Lung (tissue), 12 donors: Measurements from ENCODE around the gene SCN10A. TPM values are rescaled to one million over a fixed set of nuclear protein-coding genes. Genes with fewer than 3 reads are reported as not detected.

ENCODE experiments used
- ATAC-seq: fragments of 200-7000 bp; cut with Tn5 transposase; one replicate; pipeline ENCODE4 v1.9.1; 2020; ENCODE audit warnings: moderate number of reproducible peaks; ENCODE audit not compliant: insufficient read depth, low FRiP score
- DNase-seq, 3 donors: peaks; one replicate each; pipeline ENCODE4 v3.0.0-alpha.2; 2013 to 2017
- H3K27ac ChIP-seq, 2 donors: one replicate each; pipeline ENCODE4 v1.5.1; 2013; ENCODE audit warnings: mild to moderate bottlenecking in 2 of 2, moderate library complexity in 2 of 2, control low read depth in 1 of 2, inconsistent platforms in 1 of 2, low read depth in 1 of 2, low read length in 1 of 2
- H3K27me3 ChIP-seq, 3 donors: one replicate each; pipeline ENCODE4 v1.5.1; 2013; ENCODE audit warnings: low read length in 2 of 3; ENCODE audit not compliant: control insufficient read depth in 3 of 3, insufficient read depth in 3 of 3
- H3K36me3 ChIP-seq, 4 donors: one replicate each; pipeline ENCODE4 v1.5.1; 2013; ENCODE audit warnings: low read length in 4 of 4, mild to moderate bottlenecking in 1 of 4, moderate library complexity in 1 of 4; ENCODE audit not compliant: control insufficient read depth in 4 of 4, insufficient read depth in 4 of 4
- H3K4me1 ChIP-seq, 5 donors: one replicate each; pipeline ENCODE4 v1.5.1; 2013; ENCODE audit warnings: low read length in 5 of 5, mild to moderate bottlenecking in 2 of 5, moderate library complexity in 1 of 5; ENCODE audit not compliant: control insufficient read depth in 5 of 5, insufficient read depth in 5 of 5
- H3K4me3 ChIP-seq: one replicate; pipeline ENCODE4 v1.5.1; 2013; ENCODE audit warnings: mild to moderate bottlenecking, control low read depth, moderate library complexity
- H3K9ac ChIP-seq, 2 donors: one replicate each; pipeline ENCODE4 v1.5.1; 2013; ENCODE audit warnings: low read length in 2 of 2, control low read depth in 1 of 2; ENCODE audit not compliant: insufficient read depth in 1 of 2
- H3K9me3 ChIP-seq, 4 donors: one replicate each; pipeline ENCODE4 v1.5.1; 2013; ENCODE audit warnings: low read length in 3 of 4, mild to moderate bottlenecking in 1 of 4, moderate library complexity in 1 of 4; ENCODE audit not compliant: control insufficient read depth in 4 of 4, insufficient read depth in 3 of 4
- CTCF ChIP-seq: IDR thresholded peaks from 2 replicates; pipeline ENCODE4 v1.5.1; 2012; ENCODE audit warnings: mild to moderate bottlenecking; ENCODE audit errors: control extremely low read depth, extremely low read depth
- WGBS, 2 donors: extraction: QIAGEN DNeasy Blood & Tissue Kit; methylation state at CpG; one replicate each; pipeline ENCODE4 v1.1.7; 2013; 5-methylcytosine and 5-hydroxymethylcytosine counted together
- polyA plus RNA-seq, 2 donors: library from polyadenylated mRNA; stranded (reverse); fragments of 200-250 nt; gene quantifications; one replicate each; pipeline ENCODE4 v1.2.1, GENCODE V29; 2013
- total RNA-seq, 2 donors: library from RNA; depleted of rRNA in 1 of 2; stranded (reverse); fragments of >200 nt in 1 of 2; gene quantifications; one replicate each; pipeline ENCODE4 v1.2.1, GENCODE V29; 2014 to 2021
- donor health status: control.
- donor health status: control.
- donor health status: Bipolar disorder and iron deficiency.
- donor health status: healthy.
- donor health status: DM: yes; HTN: yes; CAD: no.

The SCN10A gene
- total and polyA plus RNA-seq, 4 donors = not detected

GRCh38 chr3:38690185-38690584 lies 125.8 kb downstream of the SCN10A start:
- no peaks in the 10 kb centered on the region for H3K4me1 ChIP-seq
- DNase-seq = no peak
- no peaks in the 10 kb centered on the region for H3K9me3 ChIP-seq
- H3K9ac ChIP-seq = no peak overlapping the region
- no peak for TF ChIP-seq CTCF
- H3K4me3 ChIP-seq = no peak overlapping the region
- ATAC-seq = no peak
- no peak overlapping the region for H3K27ac ChIP-seq
- 71 to 93% methylated on average over 2 of the region's 2 CpGs for WGBS, 2 donors
- no peaks in the 10 kb centered on the region for H3K27me3 ChIP-seq
- no peaks in the 10 kb centered on the region for H3K36me3 ChIP-seq

- Histone ChIP-seq H3K4me3 (no peak overlapping the region), H3K9me3 (no peaks in the 10 kb centered on the region), H3K27me3 (no peaks in the 10 kb centered on the region), H3K36me3 (no peaks in the 10 kb centered on the region), H3K9ac (no peak overlapping the region), H3K27ac (no peak overlapping the region), H3K4me1 (no peaks in the 10 kb centered on the region)
- DNase-seq (no peak), ATAC-seq (no peak)
- TF ChIP-seq CTCF = no peak
- 83 to 84% methylated on average over 3 of the region's 3 CpGs for WGBS, 2 donors
These were observed 126.2 kb downstream of the SCN10A start for GRCh38 chr3:38689774-38690173.

- DNase-seq = no peak
- H3K27ac ChIP-seq = no peak overlapping the region
These were observed 126.7 kb downstream of the SCN10A start for GRCh38 chr3:38689346-38689745.

More at GRCh38 chr3:38689346-38689745, 126.7 kb downstream of the SCN10A start:
- TF ChIP-seq CTCF = no peak
- no peaks in the 10 kb centered on the region for H3K9me3 ChIP-seq
- H3K27me3 ChIP-seq = no peaks in the 10 kb centered on the region
- H3K4me1 ChIP-seq = no peaks in the 10 kb centered on the region
- no peak overlapping the region for H3K4me3 ChIP-seq
- no peak for ATAC-seq
- H3K9ac ChIP-seq = no peak overlapping the region
- WGBS, 2 donors = 90 to 92% methylated on average over 4 of the region's 4 CpGs
- no peaks in the 10 kb centered on the region for H3K36me3 ChIP-seq
